HG02852 (cell line): Measurements from ENCODE around the gene MAGEA9.
A peak's percentile ranks its signal among the peaks of the same experiment; 100 is the strongest.
"Not testable (repeated sequence)": the region's sequence is repeated elsewhere in the genome, so short reads cannot be mapped to it uniquely, and the experiment has no call there.

Experiments used
- ATAC-seq: cut with Tn5 transposase; IDR thresholded peaks from one replicate; pipeline ENCODE4 v1.9.1; 2021; ENCODE audit warnings: mild to moderate bottlenecking, moderate library complexity; ENCODE audit not compliant: unreplicated experiment

Gene MAGEA9

DNA sequence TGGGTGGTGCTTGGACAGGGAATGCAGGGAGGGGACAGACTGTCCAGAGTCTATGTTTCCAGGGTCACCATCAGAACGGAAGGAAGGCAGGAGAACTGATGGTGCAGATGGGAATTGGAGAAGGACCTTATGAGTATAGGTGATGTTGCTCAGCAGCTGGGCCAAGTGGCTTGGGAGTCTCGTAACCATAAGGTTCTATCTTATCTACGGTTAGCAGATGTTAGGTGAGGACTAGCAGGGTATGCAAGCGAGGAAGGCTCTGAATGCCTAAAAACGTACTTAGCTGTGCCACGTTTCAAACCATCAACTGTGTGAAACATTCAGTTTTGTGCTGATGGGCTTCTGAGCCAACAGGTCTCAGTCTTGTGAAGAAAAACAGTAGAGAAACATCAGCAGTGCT, 22.4 kb downstream of the MAGEA9 start:
- ATAC-seq: no peak

DNA sequence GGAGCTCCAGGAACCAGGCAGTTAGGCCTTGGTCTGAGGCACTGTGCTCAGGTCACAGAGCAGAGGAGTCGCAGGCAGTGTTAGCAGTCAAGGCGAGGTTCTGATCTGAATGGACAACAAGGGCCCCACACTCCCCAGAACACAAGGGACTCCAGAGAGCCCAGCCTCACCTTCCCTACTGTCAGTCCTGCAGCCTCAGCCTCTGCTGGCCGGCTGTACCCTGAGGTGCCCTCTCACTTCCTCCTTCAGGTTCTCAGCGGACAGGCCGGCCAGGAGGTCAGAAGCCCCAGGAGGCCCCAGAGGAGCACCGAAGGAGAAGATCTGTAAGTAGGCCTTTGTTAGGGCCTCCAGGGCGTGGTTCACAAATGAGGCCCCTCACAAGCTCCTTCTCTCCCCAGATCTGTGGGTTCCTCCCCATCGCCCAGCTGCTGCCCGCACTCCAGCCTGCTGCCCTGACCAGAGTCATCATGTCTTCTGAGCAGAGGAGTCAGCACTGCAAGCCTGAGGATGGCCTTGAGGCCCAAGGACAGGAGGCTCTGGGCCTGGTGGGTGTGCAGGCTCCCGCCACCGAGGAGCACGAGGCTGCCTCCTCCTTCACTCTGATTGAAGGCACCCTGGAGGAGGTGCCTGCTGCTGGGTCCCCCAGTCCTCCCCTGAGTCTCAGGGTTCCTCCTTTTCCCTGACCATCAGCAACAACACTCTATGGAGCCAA, 26.2 kb downstream of the MAGEA9 start:
- no peak for ATAC-seq

DNA sequence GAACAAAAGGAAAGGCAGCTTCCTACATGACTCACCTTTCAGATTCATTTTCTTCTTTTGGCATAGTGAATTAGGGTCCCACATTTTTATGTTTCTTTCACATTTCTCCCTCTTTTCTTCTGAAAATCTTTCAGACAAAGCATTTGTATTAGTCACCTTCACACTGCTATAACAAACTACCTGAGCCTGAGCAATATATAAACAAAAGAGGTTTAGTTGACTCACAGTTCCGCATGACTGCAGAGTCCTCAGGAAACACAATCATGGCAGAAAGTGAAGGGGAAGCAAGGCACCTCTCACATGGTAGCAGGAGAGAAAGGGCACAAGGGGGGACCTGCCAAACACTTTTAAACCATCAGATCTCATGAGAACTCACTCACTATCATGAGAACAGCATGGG, 36.9 kb downstream of the MAGEA9 start:
- ATAC-seq: no peak

DNA sequence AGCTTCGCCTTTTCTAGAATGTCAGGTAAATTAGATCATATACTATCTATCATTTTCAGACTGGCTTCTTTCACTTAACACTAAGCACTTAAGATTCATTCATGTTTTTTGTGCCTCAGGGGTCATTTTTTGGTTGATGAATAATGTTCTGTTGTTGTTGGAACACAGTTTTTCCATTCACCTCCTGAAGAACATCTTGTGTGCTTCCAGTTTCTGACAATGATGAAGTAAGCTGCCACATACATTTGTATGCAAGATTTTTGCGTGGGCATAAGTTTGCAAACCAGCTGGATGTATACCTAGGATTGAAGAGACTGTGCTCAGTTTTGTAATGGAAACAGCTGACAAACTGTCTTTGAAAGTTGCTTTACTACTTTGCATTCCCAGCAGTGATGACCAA, 37.6 kb downstream of the MAGEA9 start:
- no peak for ATAC-seq

DNA sequence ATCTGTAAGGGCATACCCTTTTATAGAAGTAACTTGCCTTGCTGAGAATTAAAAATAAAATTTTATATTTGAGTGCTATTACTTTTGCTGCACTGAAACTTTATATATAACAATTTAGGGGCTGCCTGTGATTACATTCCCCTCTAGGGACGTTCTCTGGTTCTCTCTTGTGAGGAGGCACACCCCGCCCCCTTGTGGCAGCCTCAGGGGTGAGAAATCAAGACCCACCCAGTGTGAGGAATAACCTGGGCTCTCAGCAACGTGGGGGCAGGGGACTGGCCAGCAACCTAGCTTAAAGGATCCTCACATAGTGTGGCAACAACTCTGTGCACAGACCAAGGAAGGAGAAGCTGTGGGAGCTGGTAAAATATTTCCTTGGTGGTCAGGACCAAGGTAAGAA, 43.7 kb downstream of the MAGEA9 start:
- ATAC-seq: no peak

DNA sequence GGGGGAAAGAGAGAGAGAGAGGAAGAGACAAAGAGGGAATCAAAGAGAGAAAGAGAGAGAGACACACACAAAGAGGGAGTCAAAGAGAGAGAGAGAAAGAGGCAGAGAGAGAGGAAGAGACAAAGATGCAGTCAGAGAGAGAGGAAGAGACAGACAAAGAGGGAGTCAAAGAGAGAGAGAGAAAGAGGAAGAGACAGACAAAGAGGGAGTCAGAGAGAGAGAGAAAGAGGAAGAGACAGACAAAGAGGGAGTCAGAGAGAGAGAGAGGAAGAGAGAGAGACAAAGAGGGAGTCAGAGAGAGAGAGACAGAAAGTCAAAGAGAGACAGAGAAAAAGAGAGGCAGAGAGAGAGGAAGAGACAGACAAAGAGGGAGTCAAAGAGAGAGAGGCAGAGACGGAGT, 45.5 kb downstream of the MAGEA9 start:
- ATAC-seq: no peak

DNA sequence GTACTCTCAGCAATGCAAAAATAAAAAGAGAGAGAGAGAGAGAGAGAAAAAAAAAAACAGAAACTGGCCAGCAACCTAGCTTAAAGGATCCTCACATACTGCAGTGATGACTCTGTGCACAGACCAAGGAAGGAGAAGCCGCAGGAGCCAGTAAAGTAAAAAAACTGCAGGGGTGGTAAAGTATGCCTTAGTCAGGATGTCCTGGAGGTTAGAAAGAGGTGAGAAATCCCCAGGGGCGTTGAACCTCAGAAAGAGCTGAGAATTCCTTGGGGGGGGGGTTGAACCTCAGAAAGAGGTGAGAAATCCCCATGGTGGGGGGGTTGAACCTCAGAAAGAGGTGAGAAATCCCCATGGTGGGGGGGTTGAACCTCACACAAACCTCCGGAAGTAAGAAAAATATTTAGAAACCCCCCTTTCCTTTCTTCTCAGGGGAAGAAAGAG, 48.0 kb downstream of the MAGEA9 start:
- ATAC-seq: peak; percentile 55

DNA sequence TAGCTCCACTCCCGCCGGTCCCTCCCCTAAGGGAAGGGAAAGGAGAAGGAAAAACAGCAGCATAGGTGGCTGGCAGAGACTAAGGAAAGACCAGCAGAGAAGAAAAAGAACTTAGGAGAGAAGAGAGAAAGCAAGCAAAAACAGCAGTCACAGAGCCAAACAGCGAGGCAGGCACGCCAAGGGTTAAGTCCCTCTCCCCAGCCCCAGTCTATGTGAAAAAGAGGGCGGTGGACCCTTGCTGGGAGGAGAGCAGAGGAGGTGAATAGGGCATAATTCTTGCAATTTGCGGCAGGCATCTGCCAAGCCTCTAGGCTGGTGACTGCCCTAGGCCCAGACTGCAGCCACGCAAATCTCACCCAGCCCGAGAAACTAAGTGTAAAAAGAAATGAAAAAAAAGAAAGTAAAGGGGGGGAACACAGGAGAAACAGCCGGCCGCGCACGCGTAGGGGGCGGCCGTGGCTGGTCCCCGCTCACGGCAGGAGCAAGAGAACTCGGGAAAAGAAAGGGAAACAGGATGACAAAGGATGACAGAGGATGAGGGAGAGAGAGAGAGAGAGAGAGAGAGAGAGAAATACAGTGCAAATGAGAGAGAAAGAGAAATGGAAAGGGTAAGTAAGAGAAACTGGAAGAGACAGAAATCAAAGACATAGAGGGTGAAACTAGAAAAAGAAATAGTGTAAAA, 48.6 kb downstream of the MAGEA9 start:
- peak; percentile 45 for ATAC-seq

DNA sequence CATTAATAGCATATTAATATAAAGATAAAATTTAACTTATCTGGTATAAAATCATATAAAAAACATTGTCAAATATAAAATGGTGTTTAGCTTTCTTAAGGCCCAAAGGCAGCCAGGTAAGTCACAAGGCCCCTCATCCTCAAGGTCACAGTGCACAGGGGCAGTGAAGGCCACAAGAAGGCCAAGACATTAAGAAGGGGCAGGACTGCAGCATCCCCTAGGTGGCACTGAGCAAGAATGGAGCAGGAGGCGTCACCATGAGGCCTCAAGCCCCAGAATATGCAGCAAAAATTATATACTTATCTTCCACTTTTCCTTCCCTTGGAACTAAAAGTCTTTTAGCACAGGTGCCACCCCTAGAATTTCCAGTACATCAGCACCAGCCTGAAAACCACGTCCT, 49.7 kb downstream of the MAGEA9 start:
- no peak for ATAC-seq

DNA sequence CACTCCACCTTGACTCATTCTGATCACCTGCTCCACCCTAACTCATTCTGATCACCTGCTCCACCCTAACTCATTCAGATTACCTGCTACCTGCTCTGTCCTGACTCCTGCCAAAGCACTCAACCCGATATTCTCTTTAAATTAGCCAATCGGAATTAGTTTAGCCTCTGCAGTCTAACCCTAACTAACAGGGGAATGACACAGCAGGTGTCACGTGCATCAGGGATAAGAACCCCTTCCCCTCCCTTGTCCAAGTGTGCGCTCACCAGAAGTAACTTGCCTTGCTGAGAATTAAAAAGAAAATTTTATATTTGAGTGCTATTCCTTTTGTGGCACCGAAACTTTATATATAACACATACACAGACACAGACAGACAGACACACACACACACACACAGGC, 55.0 kb downstream of the MAGEA9 start:
- not testable (repeated sequence) for ATAC-seq

DNA sequence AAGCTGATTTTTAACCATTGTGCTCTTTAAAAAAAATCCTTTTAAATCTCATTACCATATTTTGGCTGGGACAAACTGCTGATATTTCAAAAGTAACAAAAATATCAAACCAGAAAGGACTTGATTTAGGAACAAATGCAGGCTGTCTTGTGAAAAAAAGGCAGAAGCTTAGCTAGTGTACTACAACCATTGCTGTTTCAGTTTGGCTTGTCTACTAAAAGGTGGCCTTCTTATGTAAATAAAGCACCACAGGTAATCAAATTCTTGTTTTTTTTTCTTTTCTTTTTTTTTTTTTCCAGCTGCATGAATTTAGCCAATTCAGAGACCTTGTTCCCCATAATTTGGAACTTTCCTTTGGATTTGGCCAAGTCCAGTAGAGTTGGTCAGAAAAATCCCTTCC, 55.4 kb downstream of the MAGEA9 start:
- no peak for ATAC-seq
